Germinal center (tissue), 1 donor: ENCODE data around the gene FAM168A.
"Not testable (repeated sequence)": the region's sequence is repeated elsewhere in the genome, so short reads cannot be mapped to it uniquely, and the experiment has no call there.

Experiments
- DNase-seq: peaks from one replicate; pipeline ENCODE4 v3.0.0; 2012; ENCODE audit warnings: mixed read lengths, low spot score

Gene FAM168A

GRCh38 chr11:73518195-73518594 lies 79.7 kb downstream of the FAM168A start:
- no peak for DNase-seq

GRCh38 chr11:73516080-73516479 lies 81.8 kb downstream of the FAM168A start:
- no peak for DNase-seq

GRCh38 chr11:73513707-73514106 lies 84.2 kb downstream of the FAM168A start:
- DNase-seq = no peak

- no peak for DNase-seq
These were observed 87.0 kb downstream of the FAM168A start for GRCh38 chr11:73510877-73511276.

GRCh38 chr11:73510106-73510505 lies 87.8 kb downstream of the FAM168A start:
- no peak for DNase-seq

- no peak for DNase-seq
These were observed 88.7 kb downstream of the FAM168A start for GRCh38 chr11:73509188-73509587.

GRCh38 chr11:73508243-73509176 lies 89.4 kb downstream of the FAM168A start:
- no peak for DNase-seq

- DNase-seq = no peak
These were observed 90.8 kb downstream of the FAM168A start for GRCh38 chr11:73507086-73507485.

- DNase-seq = no peak
These were observed 91.9 kb downstream of the FAM168A start for GRCh38 chr11:73506038-73506437.

GRCh38 chr11:73498343-73498742 lies 99.6 kb downstream of the FAM168A start:
- no peak for DNase-seq

GRCh38 chr11:73496134-73496533 lies 101.8 kb downstream of the FAM168A start:
- no peak for DNase-seq

GRCh38 chr11:73495731-73496130 lies 102.2 kb downstream of the FAM168A start:
- no peak for DNase-seq

- no peak for DNase-seq
These were observed 103.8 kb downstream of the FAM168A start for GRCh38 chr11:73493956-73494598.

GRCh38 chr11:73481626-73482025 lies 116.3 kb downstream of the FAM168A start:
- no peak for DNase-seq

- no peak for DNase-seq
These were observed 117.2 kb downstream of the FAM168A start for GRCh38 chr11:73480677-73481076.

GRCh38 chr11:73478737-73479347 lies 119.1 kb downstream of the FAM168A start:
- peak; percentile 13 for DNase-seq

- DNase-seq = no peak
These were observed 120.4 kb downstream of the FAM168A start for GRCh38 chr11:73477518-73477917.

GRCh38 chr11:73475549-73476095 lies 122.3 kb downstream of the FAM168A start:
- DNase-seq = no peak

- DNase-seq = no peak
These were observed 124.7 kb downstream of the FAM168A start for GRCh38 chr11:73473252-73473651.

- DNase-seq = not testable (repeated sequence)
These were observed 127.8 kb downstream of the FAM168A start for GRCh38 chr11:73470036-73470612.

GRCh38 chr11:73469401-73469800 lies 128.5 kb downstream of the FAM168A start:
- no peak for DNase-seq

GRCh38 chr11:73468590-73469161 lies 129.2 kb downstream of the FAM168A start:
- no peak for DNase-seq
